Hepatocyte (in vitro differentiated cells): ENCODE results near the gene FMNL3.

ENCODE experiments used
- CTCF ChIP-seq: fragments of 200-600 bp; sonication (generic); IDR thresholded peaks from 2 replicates; pipeline ENCODE4 v1.5.1; 2016; ENCODE audit warnings: antibody characterized with exemption, mild to moderate bottlenecking; ENCODE audit not compliant: poor library complexity
- EZH2 ChIP-seq: fragments of 200-600 bp; sonication (generic); IDR thresholded peaks from 2 replicates; pipeline ENCODE4 v1.6.1; 2016; ENCODE audit warnings: antibody characterized with exemption, mild to moderate bottlenecking, borderline replicate concordance

- no peak for TF ChIP-seq EZH2
- no peak for TF ChIP-seq CTCF
Measured at GRCh38 chr12:49687941-49688340, 19.3 kb downstream of the FMNL3 start.
